C4-2B (cell line): ENCODE measurements around the gene MRPS7.

ENCODE experiments used
- CTCF ChIP-seq: fragments of 450-650 bp; conservative IDR thresholded peaks from 2 replicates; pipeline ENCODE4 v1.5.1; 2017; ENCODE audit warnings: mild to moderate bottlenecking
- ZFX ChIP-seq: fragments of 450-650 bp; IDR thresholded peaks from 2 replicates; pipeline ENCODE4 v1.6.1; 2017

- TF ChIP-seq CTCF (no peak), ZFX (no peak)
Observed at GRCh38 chr17:75244133-75244866, 17.4 kb upstream of the MRPS7 start.
